NT2/D1 (cell line): Measurements from ENCODE around the gene TMEM179.
"Not testable (repeated sequence)": the region's sequence is repeated elsewhere in the genome, so short reads cannot be mapped to it uniquely, and the experiment has no call there.

Source experiments
- DNase-seq: peaks from one replicate; pipeline ENCODE4 v3.0.0-alpha.2; 2011; ENCODE audit warnings: low read depth, low spot score
- H3K27me3 ChIP-seq: 2 replicates; pipeline ENCODE4 v1.6.0; 2011; ENCODE audit warnings: mild to moderate bottlenecking; ENCODE audit not compliant: insufficient read length, insufficient read depth
- H3K36me3 ChIP-seq: 2 replicates; pipeline ENCODE4 v1.6.1; 2011; ENCODE audit warnings: mild to moderate bottlenecking, low read length, mixed read lengths; ENCODE audit not compliant: insufficient read depth, insufficient read length
- H3K4me1 ChIP-seq: 2 replicates; pipeline ENCODE4 v1.5.1; 2011; ENCODE audit not compliant: insufficient read depth, insufficient read length
- H3K4me3 ChIP-seq: 2 replicates; pipeline ENCODE4 v1.5.1; 2011; ENCODE audit warnings: low read depth; ENCODE audit not compliant: insufficient read length
- H3K9ac ChIP-seq: 2 replicates; pipeline ENCODE4 v1.6.0; 2011; ENCODE audit warnings: low read depth; ENCODE audit not compliant: insufficient read length
- H3K9me3 ChIP-seq: 2 replicates; pipeline ENCODE4 v1.5.1; 2011; ENCODE audit warnings: mild to moderate bottlenecking, low read length; ENCODE audit not compliant: insufficient read depth
- SUZ12 ChIP-seq: IDR thresholded peaks from 2 replicates; pipeline ENCODE4 v1.6.1; 2011; ENCODE audit not compliant: insufficient read length, insufficient read depth; ENCODE audit errors: extremely low read depth
- YY1 ChIP-seq: IDR thresholded peaks from 2 replicates; pipeline ENCODE4 v1.6.1; 2011; ENCODE audit not compliant: insufficient read length, insufficient read depth
- ZNF274 ChIP-seq: IDR thresholded peaks from 2 replicates; pipeline ENCODE4 v1.6.1; 2011; ENCODE audit warnings: mild to moderate bottlenecking, low read depth, low read length

The TMEM179 gene

GRCh38 chr14:104582005-104582404 is 22.6 kb downstream of the TMEM179 start:
- no peak overlapping the region for H3K9ac ChIP-seq
- no peak for DNase-seq
- no peak for TF ChIP-seq SUZ12
- TF ChIP-seq ZNF274 = no peak
- TF ChIP-seq YY1 = no peak
- H3K27me3 ChIP-seq = no peaks in the 10 kb centered on the region
- no peaks in the 10 kb centered on the region for H3K9me3 ChIP-seq
- H3K36me3 ChIP-seq = no peaks in the 10 kb centered on the region
- H3K4me1 ChIP-seq = peaks cover 19% of the 10 kb centered on the region
- H3K4me3 ChIP-seq = no peak overlapping the region

- H3K9ac ChIP-seq = no peak overlapping the region
- H3K27me3 ChIP-seq = no peaks in the 10 kb centered on the region
- DNase-seq = no peak
- H3K4me1 ChIP-seq = peaks cover 24% of the 10 kb centered on the region
- no peaks in the 10 kb centered on the region for H3K9me3 ChIP-seq
- H3K4me3 ChIP-seq = no peak overlapping the region
- no peaks in the 10 kb centered on the region for H3K36me3 ChIP-seq
- no peak for TF ChIP-seq SUZ12
- TF ChIP-seq ZNF274 = no peak
- no peak for TF ChIP-seq YY1
Measured at GRCh38 chr14:104581521-104581920, 23.1 kb downstream of the TMEM179 start.

GRCh38 chr14:104580961-104581360 is 23.6 kb downstream of the TMEM179 start:
- TF ChIP-seq YY1 (no peak), ZNF274 (no peak), SUZ12 (no peak)
- H3K4me3 ChIP-seq = no peak overlapping the region
- no peaks in the 10 kb centered on the region for H3K36me3 ChIP-seq
- no peak overlapping the region for H3K9ac ChIP-seq
- H3K27me3 ChIP-seq = no peaks in the 10 kb centered on the region
- no peak for DNase-seq
- no peaks in the 10 kb centered on the region for H3K9me3 ChIP-seq
- H3K4me1 ChIP-seq = peaks cover 25% of the 10 kb centered on the region

GRCh38 chr14:104579939-104580338 is 24.6 kb downstream of the TMEM179 start:
- H3K4me1 ChIP-seq = peaks cover 25% of the 10 kb centered on the region
- H3K27me3 ChIP-seq, DNase-seq, H3K4me3 ChIP-seq, H3K9me3 ChIP-seq, H3K9ac ChIP-seq, H3K36me3 ChIP-seq: not testable (repeated sequence)

- Histone ChIP-seq H3K4me3 (no peak within 1 kb of the TSS), H3K9ac (no peak within 1 kb of the TSS), H3K27me3 (no peaks in the 10 kb centered on the region), H3K36me3 (no peaks in the 10 kb centered on the region), H3K4me1 (peaks cover 25% of the 10 kb centered on the region), H3K9me3 (no peaks in the 10 kb centered on the region)
- no peak for DNase-seq
- TF ChIP-seq SUZ12 = no peak
- TF ChIP-seq ZNF274 = no peak
- no peak for TF ChIP-seq YY1
Measured at GRCh38 chr14:104579507-104579906, 25.1 kb downstream of the TMEM179 start, which contains the start of gene C14orf180. Gene C14orf180 (plus strand): TSS chr14:104579764. CDS start chr14:104586431, 6,667 bp downstream.

- Histone ChIP-seq H3K36me3 (no peaks in the 10 kb centered on the region), H3K9me3 (no peaks in the 10 kb centered on the region), H3K27me3 (no peaks in the 10 kb centered on the region), H3K9ac (no peak overlapping the region), H3K4me1 (peaks cover 25% of the 10 kb centered on the region), H3K4me3 (no peak overlapping the region)
- DNase-seq = no peak
- TF ChIP-seq SUZ12 = no peak
- TF ChIP-seq ZNF274 = no peak
- TF ChIP-seq YY1 = no peak
Measured at GRCh38 chr14:104578321-104578720, 26.3 kb downstream of the TMEM179 start.

- no peak overlapping the region for H3K4me3 ChIP-seq
- TF ChIP-seq ZNF274 = no peak
- TF ChIP-seq YY1 = no peak
- H3K9me3 ChIP-seq = no peaks in the 10 kb centered on the region
- H3K9ac ChIP-seq = no peak overlapping the region
- H3K27me3 ChIP-seq = no peaks in the 10 kb centered on the region
- DNase-seq = no peak
- peaks cover 25% of the 10 kb centered on the region for H3K4me1 ChIP-seq
- no peaks in the 10 kb centered on the region for H3K36me3 ChIP-seq
Measured at GRCh38 chr14:104577847-104578301, 26.7 kb downstream of the TMEM179 start.

- no peaks in the 10 kb centered on the region for H3K27me3 ChIP-seq
- H3K4me1 ChIP-seq = peaks cover 21% of the 10 kb centered on the region
- no peaks in the 10 kb centered on the region for H3K9me3 ChIP-seq
- no peaks in the 10 kb centered on the region for H3K36me3 ChIP-seq
- TF ChIP-seq ZNF274 (no peak), YY1 (no peak), SUZ12 (no peak)
- no peak overlapping the region for H3K4me3 ChIP-seq
- H3K9ac ChIP-seq = no peak overlapping the region
- DNase-seq = no peak
Measured at GRCh38 chr14:104577426-104577825, 27.1 kb downstream of the TMEM179 start.
